GM12873 (cell line): ENCODE measurements around the gene H2BK1.

ENCODE experiments used
- TF ChIP-seq, protein P1 (sequence below): IDR thresholded peaks from 2 replicates; pipeline ENCODE4 v1.5.1; 2012; ENCODE audit warnings: low read depth, mild to moderate bottlenecking, moderate library complexity, low read length, control low read depth; ENCODE audit not compliant: insufficient read depth; ENCODE audit errors: missing control alignments

Gene H2BK1

DNA sequence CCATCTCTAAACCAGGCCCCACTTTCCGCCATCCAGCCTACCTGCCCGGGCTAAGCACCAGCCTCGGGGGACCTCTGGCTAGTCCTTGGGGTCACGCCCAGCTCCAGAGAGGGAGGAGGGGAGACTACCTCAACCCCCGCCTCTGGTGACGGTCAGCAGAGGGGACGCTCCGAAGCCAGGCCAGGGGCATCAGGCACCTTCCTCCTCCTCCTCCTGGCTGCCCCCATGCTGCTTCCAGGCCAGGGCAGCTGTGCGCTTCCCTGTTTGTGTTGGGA is 42.2 kb upstream of the H2BK1 start:
- TF ChIP-seq, protein P1, sequence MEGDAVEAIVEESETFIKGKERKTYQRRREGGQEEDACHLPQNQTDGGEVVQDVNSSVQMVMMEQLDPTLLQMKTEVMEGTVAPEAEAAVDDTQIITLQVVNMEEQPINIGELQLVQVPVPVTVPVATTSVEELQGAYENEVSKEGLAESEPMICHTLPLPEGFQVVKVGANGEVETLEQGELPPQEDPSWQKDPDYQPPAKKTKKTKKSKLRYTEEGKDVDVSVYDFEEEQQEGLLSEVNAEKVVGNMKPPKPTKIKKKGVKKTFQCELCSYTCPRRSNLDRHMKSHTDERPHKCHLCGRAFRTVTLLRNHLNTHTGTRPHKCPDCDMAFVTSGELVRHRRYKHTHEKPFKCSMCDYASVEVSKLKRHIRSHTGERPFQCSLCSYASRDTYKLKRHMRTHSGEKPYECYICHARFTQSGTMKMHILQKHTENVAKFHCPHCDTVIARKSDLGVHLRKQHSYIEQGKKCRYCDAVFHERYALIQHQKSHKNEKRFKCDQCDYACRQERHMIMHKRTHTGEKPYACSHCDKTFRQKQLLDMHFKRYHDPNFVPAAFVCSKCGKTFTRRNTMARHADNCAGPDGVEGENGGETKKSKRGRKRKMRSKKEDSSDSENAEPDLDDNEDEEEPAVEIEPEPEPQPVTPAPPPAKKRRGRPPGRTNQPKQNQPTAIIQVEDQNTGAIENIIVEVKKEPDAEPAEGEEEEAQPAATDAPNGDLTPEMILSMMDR = no peak

DNA sequence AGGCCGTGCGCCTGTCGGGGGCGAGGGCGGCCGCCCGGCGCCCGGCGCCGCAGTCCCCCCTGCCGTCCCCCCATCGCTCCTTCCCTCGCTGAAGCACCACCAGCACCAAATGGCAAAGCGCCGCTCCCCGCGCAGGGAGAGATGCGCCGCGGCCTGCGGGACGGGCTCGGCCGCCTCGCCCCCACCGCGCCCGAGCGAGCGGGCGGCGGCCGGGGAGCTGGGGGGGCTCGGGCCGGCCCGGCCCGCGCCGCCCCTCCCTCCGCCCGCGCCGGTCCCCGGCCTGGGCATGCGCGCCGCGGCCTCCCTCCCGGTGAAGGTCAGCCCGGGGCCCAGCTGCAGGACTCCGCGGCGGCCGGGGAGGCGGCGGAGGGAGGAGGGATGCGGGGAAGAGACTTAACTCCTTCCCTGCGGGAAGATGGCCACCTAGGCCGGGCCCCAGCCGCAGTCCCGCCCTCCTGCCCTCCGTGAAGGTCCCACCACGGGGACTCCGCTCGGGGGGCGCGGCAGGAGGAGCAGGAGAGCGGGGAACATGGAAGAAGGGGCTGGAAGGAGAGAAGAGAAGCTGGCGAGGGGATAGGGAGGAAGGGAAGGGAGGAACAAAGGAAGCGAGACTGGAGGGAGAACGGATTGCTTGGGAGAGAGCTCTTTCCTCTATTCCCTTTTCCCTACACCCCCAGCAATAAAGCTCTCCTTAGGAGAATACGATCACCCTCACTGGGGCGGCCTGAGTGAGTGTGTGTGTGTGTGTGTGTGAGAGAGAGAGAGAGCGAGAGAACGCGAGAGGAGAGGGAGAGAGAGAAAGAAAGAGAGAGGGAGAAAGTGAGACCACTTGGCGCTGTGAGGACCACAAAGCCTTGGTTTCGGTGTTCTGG is 41.6 kb upstream of the H2BK1 start:
- TF ChIP-seq, protein P1 = no peak

DNA sequence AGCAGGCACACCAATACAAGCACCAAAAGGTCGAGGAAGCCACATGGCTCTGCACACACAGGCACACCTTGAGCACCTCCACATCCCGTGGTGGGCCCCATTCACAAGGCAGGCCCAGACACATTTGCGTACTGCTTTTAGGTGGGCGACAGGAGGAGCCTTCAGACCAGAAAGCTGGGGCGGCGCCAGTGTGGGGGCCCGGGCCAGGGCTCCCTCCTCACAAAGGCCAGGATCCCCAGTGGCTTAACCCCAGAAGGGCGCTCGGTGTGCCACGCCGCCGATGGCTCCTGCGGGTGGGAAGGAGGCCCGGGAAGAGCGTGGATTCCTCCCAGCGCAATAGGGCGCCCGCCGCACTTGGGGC is 41.0 kb upstream of the H2BK1 start:
- TF ChIP-seq, protein P1 = no peak

DNA sequence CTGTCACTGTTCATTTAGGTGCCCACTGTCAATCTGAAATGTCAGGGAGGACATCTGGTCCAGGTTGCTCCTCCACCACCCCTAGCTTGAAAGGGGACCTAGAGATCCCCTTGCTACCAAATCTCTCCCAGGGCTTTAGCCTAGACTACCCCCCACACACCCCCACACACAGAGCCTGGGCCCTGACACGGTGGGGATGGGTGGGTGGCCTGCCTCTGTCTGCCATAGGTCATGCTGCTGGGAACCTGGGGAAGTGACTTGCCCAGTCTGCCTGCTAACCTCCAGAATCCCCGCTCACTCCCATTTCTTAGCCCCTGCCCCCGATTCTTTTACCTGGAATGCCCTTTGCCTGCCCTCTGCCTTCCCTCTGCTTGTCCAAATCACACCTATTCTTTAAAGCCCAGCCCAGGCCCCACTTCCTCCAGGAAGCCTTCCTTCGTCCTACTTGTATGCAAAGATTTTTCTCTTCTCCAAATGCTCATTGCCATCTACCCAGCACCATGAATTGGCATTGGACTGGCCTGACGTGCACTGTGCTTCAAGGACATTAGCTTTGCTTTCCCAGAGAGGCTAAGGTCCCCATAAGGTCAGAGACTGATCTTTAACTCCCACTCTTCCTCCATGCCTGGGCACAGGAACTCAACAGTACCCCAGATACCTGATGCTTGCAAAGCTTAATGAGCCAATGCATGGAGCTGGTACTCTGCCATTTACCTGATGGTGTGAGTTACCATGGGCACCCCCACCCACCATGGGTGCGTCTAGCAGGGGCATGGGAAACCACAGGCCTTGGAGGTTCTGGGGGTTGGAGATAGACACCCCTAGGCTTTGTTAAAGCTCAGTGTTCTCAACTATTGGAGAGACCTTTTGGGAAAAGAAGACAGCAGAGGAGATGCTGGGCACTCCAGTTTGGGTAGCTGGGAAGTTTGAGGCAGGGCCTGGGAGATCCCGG is 40.2 kb upstream of the H2BK1 start:
- TF ChIP-seq, protein P1 = no peak

DNA sequence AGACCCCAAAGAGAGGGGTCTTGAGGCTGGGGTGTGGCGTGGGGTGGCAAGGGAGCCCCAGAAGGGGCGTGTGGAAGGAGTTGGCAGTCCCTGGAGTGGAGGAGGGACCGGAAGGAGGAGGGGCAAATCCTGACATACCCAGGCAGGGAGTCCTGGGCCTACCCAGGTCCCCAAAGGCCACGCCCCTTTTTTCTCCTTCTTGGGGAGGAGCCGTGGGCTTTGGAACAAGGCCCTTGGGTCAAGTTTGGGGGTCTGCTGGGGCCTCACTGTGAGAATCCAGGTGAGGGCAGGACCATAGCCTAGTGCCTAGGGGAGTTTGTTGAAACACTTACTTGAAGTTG is 39.4 kb upstream of the H2BK1 start:
- TF ChIP-seq, protein P1 = no peak

DNA sequence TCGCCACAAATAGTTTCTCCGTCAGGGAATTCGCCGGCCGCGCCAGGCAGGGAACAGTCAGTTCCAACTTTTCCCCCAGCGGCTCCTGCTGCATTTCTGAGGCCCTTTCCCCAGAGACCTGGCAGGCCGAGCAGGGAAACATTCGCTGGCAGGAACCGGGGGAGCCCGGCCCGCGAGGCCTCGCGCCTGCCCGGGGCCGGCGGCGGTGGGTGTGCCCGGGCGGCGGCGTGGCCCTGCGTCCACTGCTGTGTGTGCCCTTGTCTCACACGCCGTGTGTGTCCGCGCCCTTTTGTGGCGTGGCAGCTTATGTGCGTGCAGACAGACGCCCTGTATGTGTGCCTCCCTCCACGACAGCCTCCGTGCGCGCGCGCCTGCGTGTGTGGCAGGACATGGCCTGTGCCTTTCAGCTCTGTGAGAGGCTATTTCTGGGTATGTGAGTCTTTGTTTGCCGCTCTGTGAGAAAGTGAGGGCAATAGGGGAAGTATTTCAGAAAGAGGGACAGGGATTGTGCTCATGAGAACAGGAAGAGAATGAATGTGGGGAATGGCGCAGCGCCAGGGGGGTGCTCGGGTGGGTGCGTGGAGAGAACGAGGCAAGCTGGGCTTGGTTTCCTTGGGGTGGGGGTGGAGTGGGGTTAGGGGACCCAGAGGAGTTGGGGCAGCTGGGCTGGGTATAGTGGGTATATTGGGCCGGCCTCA is 38.9 kb upstream of the H2BK1 start:
- TF ChIP-seq, protein P1 = no peak
